ENCODE results near the gene KCNMB1.

- TF ChIP-seq CTCF (IDR thresholded peaks at IDR 0.05) (no peak), POLR2A (IDR thresholded peaks at IDR 0.05) (no peak)
Observed at GRCh38 chr5:170353011-170353761, 36.0 kb downstream of the KCNMB1 start.
